ENCODE data around the gene SKAP1.

DNA sequence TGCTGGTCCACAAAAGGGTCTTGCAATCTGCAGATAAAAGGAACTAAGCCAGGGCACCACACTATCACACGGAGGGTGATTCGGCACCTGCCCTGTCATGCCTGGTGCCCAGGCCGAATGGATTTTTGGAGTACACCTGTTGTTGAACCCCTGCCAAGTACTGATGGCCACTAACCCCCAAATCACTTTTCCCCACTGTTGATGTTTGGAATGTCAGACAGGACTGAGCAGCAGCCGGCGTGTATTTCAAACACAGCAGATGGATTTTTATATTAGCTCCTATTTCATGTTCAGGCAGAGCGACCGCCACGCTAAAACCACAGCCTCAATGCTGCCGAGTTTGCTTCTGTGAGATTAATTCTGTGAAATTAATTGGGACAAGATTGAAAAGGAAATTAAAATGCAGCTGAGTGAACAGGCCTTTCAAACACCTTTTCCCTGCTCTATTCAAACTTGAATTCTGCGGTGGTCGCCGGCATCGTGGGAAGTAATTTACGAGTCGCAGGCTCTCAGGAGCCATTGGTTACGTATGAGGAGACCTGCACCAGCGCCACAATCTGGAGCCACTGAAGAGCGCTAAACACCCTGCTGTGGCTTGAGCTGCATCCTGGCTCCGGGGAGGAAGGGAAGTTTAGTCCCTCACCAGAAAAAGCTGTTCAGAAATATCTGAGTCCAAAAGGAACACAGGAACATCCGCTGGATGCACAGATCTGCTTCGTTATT lies 274.0 kb downstream of the SKAP1 start:
- TF ChIP-seq, protein P1, sequence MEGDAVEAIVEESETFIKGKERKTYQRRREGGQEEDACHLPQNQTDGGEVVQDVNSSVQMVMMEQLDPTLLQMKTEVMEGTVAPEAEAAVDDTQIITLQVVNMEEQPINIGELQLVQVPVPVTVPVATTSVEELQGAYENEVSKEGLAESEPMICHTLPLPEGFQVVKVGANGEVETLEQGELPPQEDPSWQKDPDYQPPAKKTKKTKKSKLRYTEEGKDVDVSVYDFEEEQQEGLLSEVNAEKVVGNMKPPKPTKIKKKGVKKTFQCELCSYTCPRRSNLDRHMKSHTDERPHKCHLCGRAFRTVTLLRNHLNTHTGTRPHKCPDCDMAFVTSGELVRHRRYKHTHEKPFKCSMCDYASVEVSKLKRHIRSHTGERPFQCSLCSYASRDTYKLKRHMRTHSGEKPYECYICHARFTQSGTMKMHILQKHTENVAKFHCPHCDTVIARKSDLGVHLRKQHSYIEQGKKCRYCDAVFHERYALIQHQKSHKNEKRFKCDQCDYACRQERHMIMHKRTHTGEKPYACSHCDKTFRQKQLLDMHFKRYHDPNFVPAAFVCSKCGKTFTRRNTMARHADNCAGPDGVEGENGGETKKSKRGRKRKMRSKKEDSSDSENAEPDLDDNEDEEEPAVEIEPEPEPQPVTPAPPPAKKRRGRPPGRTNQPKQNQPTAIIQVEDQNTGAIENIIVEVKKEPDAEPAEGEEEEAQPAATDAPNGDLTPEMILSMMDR (IDR thresholded peaks at IDR 0.05), result no peak
- no peak for TF ChIP-seq POLR2A (IDR thresholded peaks at IDR 0.05)
- no peak for TF ChIP-seq POLR2AphosphoS5 (IDR thresholded peaks at IDR 0.05)
- no peak for TF ChIP-seq EP300 (IDR thresholded peaks at IDR 0.05; ENCODE audit: low read depth)
